ENCODE data around the gene SLITRK2. TPM values are rescaled to one million over a fixed set of nuclear protein-coding genes. Genes with fewer than 3 reads are reported as not detected.

SLITRK2 gene
- total RNA-seq, 1 donor, result not detected

DNA sequence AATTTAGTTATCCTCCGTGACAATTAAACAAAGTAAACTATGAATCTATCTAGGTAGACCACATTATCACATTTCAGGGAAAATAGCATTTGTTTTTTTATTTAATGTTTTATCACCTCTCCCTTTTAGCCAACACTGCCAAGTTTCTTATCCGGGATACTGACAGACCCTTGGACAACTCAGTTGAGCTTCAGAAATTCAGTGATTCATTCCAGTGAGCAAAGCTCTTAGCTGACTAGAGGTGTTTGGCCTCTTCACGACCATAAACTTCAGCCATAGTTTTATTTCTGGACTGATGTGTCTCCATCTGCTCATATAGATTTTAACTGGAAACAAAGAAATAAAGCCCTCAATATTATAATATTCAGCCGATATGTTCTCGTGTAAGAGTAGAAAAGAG, 15.2 kb downstream of the SLITRK2 start:
- no peaks in the 10 kb centered on the region for H3K4me1 ChIP-seq (ENCODE audit: insufficient read depth, low read length)
- no peaks in the 10 kb centered on the region for H3K9me3 ChIP-seq (ENCODE audit: low read depth, low read length)
- H3K27me3 ChIP-seq (ENCODE audit: insufficient read depth, low read length), result no peaks in the 10 kb centered on the region
- H3K4me3 ChIP-seq (ENCODE audit: low read length), result no peak overlapping the region

DNA sequence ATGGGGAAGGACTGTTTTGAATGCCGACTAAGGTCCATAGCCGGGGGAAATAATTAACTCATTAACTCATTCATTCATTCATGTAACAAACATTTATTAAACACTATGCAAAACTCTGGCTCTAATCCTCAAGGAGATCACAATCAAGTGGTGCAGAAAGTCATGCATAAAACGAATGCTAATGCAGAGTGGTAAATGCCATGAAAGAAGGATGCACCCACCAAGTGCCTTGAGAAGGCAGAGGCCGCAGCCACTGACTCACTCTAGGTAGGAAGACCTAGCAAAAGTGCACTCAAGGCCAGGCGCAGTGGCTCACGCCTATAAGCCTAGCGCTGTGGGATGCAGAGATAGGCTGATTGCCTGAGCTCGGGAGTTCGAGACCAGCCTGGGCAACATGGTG, 22.9 kb downstream of the SLITRK2 start:
- H3K4me3 ChIP-seq (ENCODE audit: low read length), result no peak overlapping the region
- no peaks in the 10 kb centered on the region for H3K9me3 ChIP-seq (ENCODE audit: low read depth, low read length)
- H3K27me3 ChIP-seq (ENCODE audit: insufficient read depth, low read length), result no peaks in the 10 kb centered on the region
- H3K4me1 ChIP-seq (ENCODE audit: insufficient read depth, low read length), result no peaks in the 10 kb centered on the region

DNA sequence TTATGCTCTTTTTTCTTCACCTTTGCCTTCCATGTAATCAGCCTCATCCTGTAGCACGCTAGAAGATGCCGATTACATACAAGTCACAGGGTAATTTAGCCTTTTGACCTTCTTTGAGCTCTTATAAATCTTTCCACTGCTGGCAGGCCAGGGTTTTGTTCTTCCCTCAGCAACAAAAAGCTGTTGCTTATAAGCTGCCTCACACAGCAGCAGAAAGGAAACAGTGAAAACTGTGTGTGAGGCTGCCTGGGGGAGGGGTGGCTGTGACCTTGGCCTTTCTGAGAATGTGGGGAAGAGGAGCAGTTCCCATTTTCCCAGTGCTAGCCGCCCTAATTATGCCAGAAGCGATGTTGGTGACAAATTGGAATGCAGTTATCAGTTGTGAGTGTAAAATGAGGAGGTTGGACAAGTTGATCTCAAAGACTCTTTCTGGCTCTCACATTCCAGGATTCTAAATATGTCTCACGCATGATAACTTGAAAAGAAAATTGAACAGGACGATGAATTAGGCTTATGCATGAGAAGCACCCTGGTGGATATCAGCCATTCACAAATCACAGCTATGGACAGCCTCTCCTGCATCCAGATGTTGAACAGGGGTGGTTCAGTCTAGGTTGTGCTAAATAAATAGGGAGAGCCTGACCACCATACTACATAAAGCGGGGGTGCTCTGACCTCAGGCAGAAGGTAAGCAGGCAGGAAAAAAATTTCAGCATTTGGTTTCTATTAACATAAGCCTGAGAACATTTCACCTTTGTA, 25.7 kb downstream of the SLITRK2 start:
- Histone ChIP-seq H3K4me3 (ENCODE audit: low read length) (no peak overlapping the region), H3K9me3 (ENCODE audit: low read depth, low read length) (no peaks in the 10 kb centered on the region), H3K4me1 (ENCODE audit: insufficient read depth, low read length) (no peaks in the 10 kb centered on the region), H3K27me3 (ENCODE audit: insufficient read depth, low read length) (no peaks in the 10 kb centered on the region)

DNA sequence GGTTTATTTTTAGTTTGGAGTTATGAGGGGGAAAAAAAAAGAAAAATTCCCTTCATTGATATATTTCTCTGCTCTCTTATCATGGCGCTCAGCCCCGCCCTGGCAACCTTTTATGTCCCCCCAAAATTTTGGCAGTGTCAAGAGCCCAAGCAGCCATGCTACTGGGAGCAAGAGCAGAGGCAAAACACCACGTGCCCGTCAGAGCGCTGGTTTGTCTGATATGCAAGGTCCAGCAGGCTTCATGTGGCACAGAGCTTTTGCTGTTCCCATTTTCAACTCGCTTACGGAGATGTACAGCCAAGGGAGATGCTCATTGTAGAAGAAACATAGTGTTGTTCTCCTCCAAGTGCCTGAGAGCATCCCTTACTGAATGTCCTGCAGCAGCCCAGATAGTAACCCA, 27.3 kb downstream of the SLITRK2 start:
- Histone ChIP-seq H3K27me3 (ENCODE audit: insufficient read depth, low read length) (no peaks in the 10 kb centered on the region), H3K9me3 (ENCODE audit: low read depth, low read length) (no peaks in the 10 kb centered on the region), H3K4me3 (ENCODE audit: low read length) (no peak overlapping the region), H3K4me1 (ENCODE audit: insufficient read depth, low read length) (no peaks in the 10 kb centered on the region)

DNA sequence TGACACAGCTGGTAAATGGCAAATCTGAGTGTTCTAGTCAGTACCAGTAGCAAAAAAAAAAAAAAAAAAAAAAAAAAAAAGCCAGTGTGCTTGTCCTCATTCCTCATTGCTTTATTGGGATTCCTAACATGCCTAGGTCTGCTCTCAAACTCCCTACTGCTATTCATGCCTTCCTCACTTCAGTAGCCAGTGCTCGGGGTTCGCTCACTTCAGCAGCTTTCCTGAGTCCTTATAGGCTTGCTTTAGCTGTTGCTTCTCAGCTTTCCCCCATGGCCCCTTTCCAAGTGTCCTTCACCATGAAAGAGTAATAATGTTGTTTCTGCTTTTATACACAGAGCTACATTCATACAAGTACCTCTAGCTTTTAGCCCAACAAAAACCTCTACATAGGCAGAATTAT, 30.8 kb downstream of the SLITRK2 start:
- Histone ChIP-seq H3K9me3 (ENCODE audit: low read depth, low read length) (no peaks in the 10 kb centered on the region), H3K27me3 (ENCODE audit: insufficient read depth, low read length) (no peaks in the 10 kb centered on the region), H3K4me3 (ENCODE audit: low read length) (no peak overlapping the region), H3K4me1 (ENCODE audit: insufficient read depth, low read length) (no peaks in the 10 kb centered on the region)

DNA sequence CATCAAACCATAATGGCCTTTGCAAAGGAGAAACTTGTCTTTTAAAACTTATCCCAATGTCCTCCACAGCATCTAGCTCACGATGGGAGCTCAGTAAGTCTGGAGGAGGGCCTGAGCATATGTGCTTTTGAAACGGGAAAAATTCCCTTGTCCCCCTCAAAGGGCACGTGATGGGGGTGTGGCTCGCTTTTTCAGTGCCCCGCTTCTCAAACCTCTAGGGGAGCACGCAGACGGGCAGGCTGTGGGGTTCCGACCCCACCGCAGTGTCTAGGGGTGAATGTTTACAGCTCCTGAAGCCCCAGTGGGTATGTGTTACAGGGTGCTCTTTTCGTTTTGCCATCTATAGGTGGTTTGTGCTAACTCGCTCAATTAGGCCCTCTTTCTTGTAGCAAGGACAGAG, 31.2 kb downstream of the SLITRK2 start:
- Histone ChIP-seq H3K4me3 (ENCODE audit: low read length) (no peak overlapping the region), H3K9me3 (ENCODE audit: low read depth, low read length) (no peaks in the 10 kb centered on the region), H3K4me1 (ENCODE audit: insufficient read depth, low read length) (no peaks in the 10 kb centered on the region), H3K27me3 (ENCODE audit: insufficient read depth, low read length) (no peaks in the 10 kb centered on the region)

DNA sequence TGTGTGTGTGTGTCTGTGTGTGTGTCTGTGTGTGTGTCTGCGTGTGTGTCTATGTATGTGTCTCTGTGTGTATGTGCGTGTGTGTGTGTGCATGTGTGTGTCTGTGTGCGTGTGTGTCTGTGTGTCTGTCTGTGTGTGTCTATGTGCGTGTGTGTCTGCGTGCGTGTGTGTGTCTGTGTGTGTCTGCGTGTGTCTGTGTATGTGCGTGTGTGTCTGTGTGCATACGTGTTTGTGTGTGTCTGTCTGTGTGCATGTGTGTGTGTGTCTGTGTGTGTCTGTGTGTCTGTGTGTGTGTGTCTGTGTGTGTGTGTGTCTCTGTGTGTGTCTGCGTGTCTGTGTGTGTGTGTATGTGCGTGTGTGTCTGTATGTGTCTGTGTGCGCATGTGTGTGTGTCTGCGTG, 35.6 kb downstream of the SLITRK2 start:
- no peaks in the 10 kb centered on the region for H3K27me3 ChIP-seq (ENCODE audit: insufficient read depth, low read length)
- H3K4me1 ChIP-seq (ENCODE audit: insufficient read depth, low read length), result no peaks in the 10 kb centered on the region
- no peaks in the 10 kb centered on the region for H3K9me3 ChIP-seq (ENCODE audit: low read depth, low read length)
- H3K4me3 ChIP-seq (ENCODE audit: low read length), result no peak overlapping the region

DNA sequence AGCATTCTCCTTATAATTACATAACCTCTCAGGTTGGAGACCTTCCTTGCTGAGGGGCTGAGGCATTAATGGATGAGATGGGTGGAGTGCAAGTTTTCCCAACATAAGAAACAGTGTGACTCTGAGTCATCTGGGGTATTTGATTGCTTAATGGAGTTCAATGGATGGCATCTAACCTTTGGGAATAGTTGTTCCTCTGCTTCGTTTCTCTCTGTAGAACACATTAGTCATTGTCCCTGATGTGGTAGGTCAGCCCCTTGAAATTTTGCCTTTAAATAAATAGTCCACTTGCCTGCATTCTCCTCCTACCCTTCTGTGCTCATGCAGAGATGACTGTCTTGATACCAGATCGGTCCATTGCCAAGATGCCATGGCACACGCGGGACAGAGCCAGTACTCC, 38.6 kb downstream of the SLITRK2 start:
- Histone ChIP-seq H3K4me1 (ENCODE audit: insufficient read depth, low read length) (no peaks in the 10 kb centered on the region), H3K27me3 (ENCODE audit: insufficient read depth, low read length) (no peaks in the 10 kb centered on the region), H3K4me3 (ENCODE audit: low read length) (no peak overlapping the region), H3K9me3 (ENCODE audit: low read depth, low read length) (no peaks in the 10 kb centered on the region)

DNA sequence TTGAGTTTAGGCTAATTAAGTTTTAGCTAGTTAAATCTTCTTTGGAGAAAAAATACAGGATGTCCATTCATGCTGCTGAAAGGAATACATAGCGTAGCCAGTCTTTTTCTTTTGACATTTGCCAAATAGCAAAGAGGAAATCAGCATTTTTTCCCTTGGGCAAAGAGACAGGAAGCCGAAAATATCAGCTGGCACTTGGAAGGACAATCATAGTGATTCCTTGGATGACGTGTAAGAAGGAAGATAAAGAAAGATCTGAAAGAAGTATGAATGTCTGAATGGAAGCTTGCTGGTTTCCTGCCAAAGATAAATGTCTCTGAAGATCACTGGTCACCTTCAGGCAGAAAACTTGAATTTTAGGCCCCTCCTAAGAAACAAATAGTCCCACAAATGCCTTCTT, 44.2 kb downstream of the SLITRK2 start:
- Histone ChIP-seq H3K9me3 (ENCODE audit: low read depth, low read length) (no peaks in the 10 kb centered on the region), H3K27me3 (ENCODE audit: insufficient read depth, low read length) (no peaks in the 10 kb centered on the region), H3K4me3 (ENCODE audit: low read length) (no peak overlapping the region), H3K4me1 (ENCODE audit: insufficient read depth, low read length) (no peaks in the 10 kb centered on the region)

DNA sequence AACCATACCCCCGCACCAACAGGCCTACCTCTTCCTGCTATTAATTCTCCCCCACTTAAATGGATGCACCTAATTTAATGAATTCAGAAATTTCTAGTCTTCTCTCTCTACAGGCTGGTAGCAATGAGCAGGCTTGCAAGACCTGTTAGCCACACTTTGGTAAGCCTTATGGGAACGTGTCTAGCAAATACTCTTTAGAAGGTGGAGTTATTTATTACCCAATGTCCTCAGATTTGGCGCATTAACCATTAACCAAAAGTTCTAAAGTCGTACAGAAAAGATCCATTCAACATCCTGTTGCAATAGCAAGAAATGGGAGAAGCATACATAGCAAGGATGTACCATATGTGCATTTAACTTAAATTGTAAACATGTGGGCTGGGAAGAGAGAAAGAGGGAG, 47.5 kb downstream of the SLITRK2 start:
- Histone ChIP-seq H3K27me3 (ENCODE audit: insufficient read depth, low read length) (no peaks in the 10 kb centered on the region), H3K4me1 (ENCODE audit: insufficient read depth, low read length) (no peaks in the 10 kb centered on the region), H3K4me3 (ENCODE audit: low read length) (no peak overlapping the region), H3K9me3 (ENCODE audit: low read depth, low read length) (no peaks in the 10 kb centered on the region)
